Loucy (cell line): ENCODE results near the gene IST1.

Experiments
- H2AFZ ChIP-seq: fragments of 200-600 bp; sonication (generic); 2 replicates; pipeline ENCODE4 v1.6.0; 2016; ENCODE audit warnings: antibody characterized with exemption, mild to moderate bottlenecking, low read length, moderate library complexity
- H3F3A ChIP-seq: fragments of 200-600 bp; 2 replicates; pipeline ENCODE4 v1.6.0; 2016; ENCODE audit warnings: antibody characterized with exemption, low read depth, mild to moderate bottlenecking
- H3K27me3 ChIP-seq: fragments of 200-600 bp; sonication (generic); 2 replicates; pipeline ENCODE4 v1.6.1; 2014; ENCODE audit warnings: low read length, mild to moderate bottlenecking; ENCODE audit not compliant: insufficient read depth, poor library complexity, severe bottlenecking
- H3K36me3 ChIP-seq: fragments of 200-600 bp; sonication (generic); 2 replicates; pipeline ENCODE4 v1.6.1; 2016; ENCODE audit warnings: low read length; ENCODE audit not compliant: insufficient read depth
- H3K4me1 ChIP-seq: fragments of 200-600 bp; sonication (generic); 2 replicates; pipeline ENCODE4 v1.5.1; 2014; ENCODE audit warnings: low read length, mild to moderate bottlenecking; ENCODE audit not compliant: insufficient read depth, poor library complexity, severe bottlenecking
- H3K4me2 ChIP-seq: fragments of 200-600 bp; sonication (generic); 2 replicates; pipeline ENCODE4 v1.6.0; 2014; ENCODE audit warnings: antibody characterized with exemption, low read length, low read depth, mild to moderate bottlenecking; ENCODE audit not compliant: poor library complexity, severe bottlenecking
- H3K4me3 ChIP-seq: fragments of 200-600 bp; sonication (generic); 2 replicates; pipeline ENCODE4 v1.5.1; 2014; ENCODE audit warnings: low read length, mild to moderate bottlenecking, mixed read lengths; ENCODE audit not compliant: poor library complexity, severe bottlenecking
- H3K79me2 ChIP-seq: fragments of 200-600 bp; sonication (generic); 2 replicates; pipeline ENCODE4 v1.6.1; 2014; ENCODE audit warnings: low read length; ENCODE audit not compliant: insufficient read depth
- H3K9ac ChIP-seq: fragments of 200-600 bp; sonication (generic); 2 replicates; pipeline ENCODE4 v1.6.0; 2014; ENCODE audit warnings: mild to moderate bottlenecking, low read depth, low read length, moderate library complexity; ENCODE audit not compliant: poor library complexity, severe bottlenecking
- H3K9me2 ChIP-seq: fragments of 200-600 bp; sonication (generic); replicated peaks from 2 replicates; pipeline ENCODE4 v1.6.1; 2016; ENCODE audit warnings: low read depth, low read length, mixed read lengths
- H3K9me3 ChIP-seq: fragments of 200-600 bp; sonication (generic); 2 replicates; pipeline ENCODE4 v1.6.1; 2014; ENCODE audit warnings: mild to moderate bottlenecking, antibody characterized with exemption, low read length, low read depth; ENCODE audit not compliant: insufficient read depth
- H4K20me1 ChIP-seq: fragments of 200-600 bp; sonication (generic); 2 replicates; pipeline ENCODE4 v1.6.0; 2014; ENCODE audit warnings: antibody characterized with exemption, low read length, mild to moderate bottlenecking; ENCODE audit not compliant: insufficient read depth, poor library complexity, severe bottlenecking
- CTCF ChIP-seq: fragments of 200-600 bp; sonication (generic); conservative IDR thresholded peaks from 2 replicates; pipeline ENCODE4 v1.5.1; 2014; ENCODE audit warnings: mild to moderate bottlenecking, antibody characterized with exemption, low read length
- EZH2phosphoT487 ChIP-seq: fragments of 200-600 bp; IDR thresholded peaks from 2 replicates; pipeline ENCODE4 v1.6.1; 2018; ENCODE audit warnings: antibody characterized with exemption, mild to moderate bottlenecking, moderate library complexity, borderline replicate concordance

IST1 gene

GRCh38 chr16:71895679-71896365, 491 bp downstream of the IST1 start:
- Histone ChIP-seq H3K9me2 (no peaks in the 10 kb centered on the region), H2AFZ (peak overlapping the region; percentile 76), H3K79me2 (peaks cover 68% of the 10 kb centered on the region), H3K4me1 (peaks cover 28% of the 10 kb centered on the region), H3K4me2 (peak overlapping the region; percentile 89), H3K9ac (peak overlapping the region; percentile 98), H3K36me3 (no peaks in the 10 kb centered on the region), H3K4me3 (peak overlapping the region; percentile 92), H4K20me1 (peaks cover 58% of the 10 kb centered on the region), H3K27me3 (peaks cover 7% of the 10 kb centered on the region), H3F3A (0 out of 2 replicates have a peak, but pooled peaks cover 4% of the 10 kb centered on the region), H3K9me3 (no peaks in the 10 kb centered on the region)
- TF ChIP-seq EZH2phosphoT487 (no peak), CTCF (no peak)

GRCh38 chr16:71896764-71897368, 1.5 kb downstream of the IST1 start:
- Histone ChIP-seq H3K9me2 (no peaks in the 10 kb centered on the region), H3K36me3 (no peaks in the 10 kb centered on the region), H4K20me1 (peaks cover 68% of the 10 kb centered on the region), H3K27me3 (peaks cover 7% of the 10 kb centered on the region), H3F3A (0 out of 2 replicates have a peak, but pooled peaks cover 4% of the 10 kb centered on the region), H3K79me2 (peaks cover 78% of the 10 kb centered on the region), H3K4me3 (peak overlapping the region; percentile 92), H3K4me2 (peak overlapping the region; percentile 89), H2AFZ (no peak overlapping the region), H3K4me1 (peaks cover 35% of the 10 kb centered on the region), H3K9ac (peak overlapping the region; percentile 98), H3K9me3 (no peaks in the 10 kb centered on the region)
- no peak for TF ChIP-seq CTCF
- no peak for TF ChIP-seq EZH2phosphoT487

DNA sequence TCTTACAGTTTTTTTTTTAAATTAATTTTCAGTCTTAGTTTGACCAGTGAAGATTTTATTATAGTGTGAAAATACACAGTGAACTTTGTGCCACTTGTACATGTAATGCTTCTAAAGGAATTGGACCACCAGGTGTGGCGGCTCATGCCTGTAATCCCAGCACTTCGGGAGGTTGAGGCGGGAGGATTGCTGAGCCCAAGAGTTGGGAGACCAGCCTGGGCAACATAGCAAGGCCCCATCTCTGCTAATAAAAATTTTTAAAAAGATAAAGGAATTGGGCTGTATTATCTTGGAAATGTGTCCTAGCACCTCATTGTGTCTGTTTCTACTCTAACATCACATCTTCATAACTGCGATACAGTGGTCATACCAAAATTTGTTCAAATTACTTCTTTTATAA, 3.8 kb downstream of the IST1 start:
- Histone ChIP-seq H3K4me3 (peak overlapping the region; percentile 92), H4K20me1 (peaks cover 87% of the 10 kb centered on the region), H3K4me2 (peak overlapping the region; percentile 89), H3K4me1 (peaks cover 41% of the 10 kb centered on the region), H2AFZ (no peak overlapping the region), H3K36me3 (no peaks in the 10 kb centered on the region), H3K79me2 (peaks cover 96% of the 10 kb centered on the region), H3K9me3 (no peaks in the 10 kb centered on the region), H3K27me3 (peaks cover 7% of the 10 kb centered on the region), H3K9me2 (no peaks in the 10 kb centered on the region), H3F3A (0 out of 2 replicates have a peak, but pooled peaks cover 4% of the 10 kb centered on the region), H3K9ac (no peak overlapping the region)
- TF ChIP-seq EZH2phosphoT487 (no peak), CTCF (no peak)
